HepG2 (cell line): Measurements from ENCODE around the gene USP17L13. TPM values are rescaled to one million over a fixed set of nuclear protein-coding genes. Genes with fewer than 3 reads are reported as not detected.

ENCODE experiments used
- polyA plus RNA-seq, 8 experiments: library from polyadenylated mRNA; depleted of rRNA in 3 of 8; stranded (reverse) in 7 of 8; unstranded in 1 of 8; fragments of >200 nt; fragmentation: Illumina TruSeq in 4 of 8; extraction: Trizol in 4 of 8; gene quantifications; 2 replicates each; pipeline versions ENCODE4 v1.2.1 to v1.2.3, GENCODE V29; 2011 to 2016; ENCODE audit warnings: low read depth in 4 of 8, missing spikeins in 1 of 8, mixed read lengths in 1 of 8; ENCODE audit not compliant: insufficient read depth in 1 of 8
- total RNA-seq, 5 experiments: library from RNA; depleted of rRNA; stranded (reverse); fragments of >200 nt; fragmentation: Illumina TruSeq; extraction: Trizol; gene quantifications; 2 replicates each; pipeline ENCODE4 v1.2.3, GENCODE V29; 2016; ENCODE audit warnings: low read depth in 1 of 5

The USP17L13 gene
- total and polyA plus RNA-seq, 2 of the 13 experiments (the other 11 are each of a cell fraction or from before 2014, with no cell fraction given): not detected

Other genes starting within 250 kb of the USP17L13 start
- gene FAM90A26, start 54.5 kb upstream of the USP17L13 start, total RNA-seq (2016; rRNA removed; fragmentation: Illumina TruSeq; extraction: Trizol): not detected in 2 replicates
- not detected in 2 replicates for gene FAM90A26, start 54.5 kb upstream of the USP17L13 start, polyA plus RNA-seq (2011; rRNA removed)
- not detected in 2 replicates for gene USP17L10, start 14.2 kb upstream of the USP17L13 start, total RNA-seq (2016; rRNA removed; fragmentation: Illumina TruSeq; extraction: Trizol)
- not detected in 2 replicates for gene USP17L10, start 14.2 kb upstream of the USP17L13 start, polyA plus RNA-seq (2011; rRNA removed)
- not detected in 2 replicates for gene USP17L11, start 9.5 kb upstream of the USP17L13 start, total RNA-seq (2016; rRNA removed; fragmentation: Illumina TruSeq; extraction: Trizol)
- not detected in 2 replicates for gene USP17L11, start 9.5 kb upstream of the USP17L13 start, polyA plus RNA-seq (2011; rRNA removed)
- gene USP17L12, start 4.7 kb upstream of the USP17L13 start, total RNA-seq (2016; rRNA removed; fragmentation: Illumina TruSeq; extraction: Trizol): not detected in 2 replicates
- not detected in 2 replicates for gene USP17L12, start 4.7 kb upstream of the USP17L13 start, polyA plus RNA-seq (2011; rRNA removed)
- gene USP17L15, start 9.5 kb downstream of the USP17L13 start, total RNA-seq (2016; rRNA removed; fragmentation: Illumina TruSeq; extraction: Trizol): not detected in 2 replicates
- not detected in 2 replicates for gene USP17L15, start 9.5 kb downstream of the USP17L13 start, polyA plus RNA-seq (2011; rRNA removed)
- gene USP17L17, start 19.0 kb downstream of the USP17L13 start, total RNA-seq (2016; rRNA removed; fragmentation: Illumina TruSeq; extraction: Trizol): not detected in 2 replicates
- not detected in 2 replicates for gene USP17L17, start 19.0 kb downstream of the USP17L13 start, polyA plus RNA-seq (2011; rRNA removed)
- not detected in 2 replicates for gene USP17L18, start 23.7 kb downstream of the USP17L13 start, total RNA-seq (2016; rRNA removed; fragmentation: Illumina TruSeq; extraction: Trizol)
- gene USP17L18, start 23.7 kb downstream of the USP17L13 start, polyA plus RNA-seq (2011; rRNA removed): not detected in 2 replicates
- not detected in 2 replicates for gene USP17L19, start 28.5 kb downstream of the USP17L13 start, total RNA-seq (2016; rRNA removed; fragmentation: Illumina TruSeq; extraction: Trizol)
- not detected in 2 replicates for gene USP17L19, start 28.5 kb downstream of the USP17L13 start, polyA plus RNA-seq (2011; rRNA removed)
- gene USP17L20, start 33.2 kb downstream of the USP17L13 start, total RNA-seq (2016; rRNA removed; fragmentation: Illumina TruSeq; extraction: Trizol): not detected in 2 replicates
- not detected in 2 replicates for gene USP17L20, start 33.2 kb downstream of the USP17L13 start, polyA plus RNA-seq (2011; rRNA removed)
- not detected in 2 replicates for gene USP17L21, start 38.0 kb downstream of the USP17L13 start, total RNA-seq (2016; rRNA removed; fragmentation: Illumina TruSeq; extraction: Trizol)
- not detected in 2 replicates for gene USP17L21, start 38.0 kb downstream of the USP17L13 start, polyA plus RNA-seq (2011; rRNA removed)
- gene USP17L22, start 42.7 kb downstream of the USP17L13 start, total RNA-seq (2016; rRNA removed; fragmentation: Illumina TruSeq; extraction: Trizol): not detected in 2 replicates
- not detected in 2 replicates for gene USP17L22, start 42.7 kb downstream of the USP17L13 start, polyA plus RNA-seq (2011; rRNA removed)
- gene USP17L24, start 100.3 kb downstream of the USP17L13 start, total RNA-seq (2016; rRNA removed; fragmentation: Illumina TruSeq; extraction: Trizol): not detected in 2 replicates
- gene USP17L24, start 100.3 kb downstream of the USP17L13 start, polyA plus RNA-seq (2011; rRNA removed): not detected in 2 replicates
- not detected in 2 replicates for gene USP17L25, start 105.0 kb downstream of the USP17L13 start, total RNA-seq (2016; rRNA removed; fragmentation: Illumina TruSeq; extraction: Trizol)
- not detected in 2 replicates for gene USP17L25, start 105.0 kb downstream of the USP17L13 start, polyA plus RNA-seq (2011; rRNA removed)
- not detected in 2 replicates for gene USP17L26, start 109.8 kb downstream of the USP17L13 start, total RNA-seq (2016; rRNA removed; fragmentation: Illumina TruSeq; extraction: Trizol)
- gene USP17L26, start 109.8 kb downstream of the USP17L13 start, polyA plus RNA-seq (2011; rRNA removed): not detected in 2 replicates
- not detected in 2 replicates for gene USP17L5, start 114.5 kb downstream of the USP17L13 start, total RNA-seq (2016; rRNA removed; fragmentation: Illumina TruSeq; extraction: Trizol)
- not detected in 2 replicates for gene USP17L5, start 114.5 kb downstream of the USP17L13 start, polyA plus RNA-seq (2011; rRNA removed)
- not detected in 2 replicates for gene USP17L27, start 119.3 kb downstream of the USP17L13 start, total RNA-seq (2016; rRNA removed; fragmentation: Illumina TruSeq; extraction: Trizol)
- gene USP17L27, start 119.3 kb downstream of the USP17L13 start, polyA plus RNA-seq (2011; rRNA removed): not detected in 2 replicates
- gene USP17L28, start 124.0 kb downstream of the USP17L13 start, total RNA-seq (2016; rRNA removed; fragmentation: Illumina TruSeq; extraction: Trizol): not detected in 2 replicates
- not detected in 2 replicates for gene USP17L28, start 124.0 kb downstream of the USP17L13 start, polyA plus RNA-seq (2011; rRNA removed)
- not detected in 2 replicates for gene USP17L29, start 128.7 kb downstream of the USP17L13 start, total RNA-seq (2016; rRNA removed; fragmentation: Illumina TruSeq; extraction: Trizol)
- gene USP17L29, start 128.7 kb downstream of the USP17L13 start, polyA plus RNA-seq (2011; rRNA removed): not detected in 2 replicates
- gene USP17L30, start 138.2 kb downstream of the USP17L13 start, total RNA-seq (2016; rRNA removed; fragmentation: Illumina TruSeq; extraction: Trizol): not detected in 2 replicates
- not detected in 2 replicates for gene USP17L30, start 138.2 kb downstream of the USP17L13 start, polyA plus RNA-seq (2011; rRNA removed)
- gene DEFB131A, start 219.5 kb downstream of the USP17L13 start, total RNA-seq (2016; rRNA removed; fragmentation: Illumina TruSeq; extraction: Trizol): not detected in 2 replicates
- not detected in 2 replicates for gene DEFB131A, start 219.5 kb downstream of the USP17L13 start, polyA plus RNA-seq (2011; rRNA removed)